Pulmonary artery endothelial cell (primary cell): ENCODE data around the gene PIF1. TPM values are rescaled to one million over a fixed set of nuclear protein-coding genes. Genes with fewer than 3 reads are reported as not detected.
"Not testable (repeated sequence)": the region's sequence is repeated elsewhere in the genome, so short reads cannot be mapped to it uniquely, and the experiment has no call there.

Experiments
- DNase-seq: peaks from one replicate; pipeline ENCODE4 v3.0.0-alpha.2; 2011; ENCODE audit warnings: low read depth, low spot score
- total RNA-seq: library from RNA; depleted of rRNA; stranded (reverse); fragments of >200 nt; gene quantifications from 2 replicates; pipeline ENCODE4 v1.2.3, GENCODE V29; 2014

The PIF1 gene
- total RNA-seq, 1 donor from 2014 or later: 8.8 TPM

DNA sequence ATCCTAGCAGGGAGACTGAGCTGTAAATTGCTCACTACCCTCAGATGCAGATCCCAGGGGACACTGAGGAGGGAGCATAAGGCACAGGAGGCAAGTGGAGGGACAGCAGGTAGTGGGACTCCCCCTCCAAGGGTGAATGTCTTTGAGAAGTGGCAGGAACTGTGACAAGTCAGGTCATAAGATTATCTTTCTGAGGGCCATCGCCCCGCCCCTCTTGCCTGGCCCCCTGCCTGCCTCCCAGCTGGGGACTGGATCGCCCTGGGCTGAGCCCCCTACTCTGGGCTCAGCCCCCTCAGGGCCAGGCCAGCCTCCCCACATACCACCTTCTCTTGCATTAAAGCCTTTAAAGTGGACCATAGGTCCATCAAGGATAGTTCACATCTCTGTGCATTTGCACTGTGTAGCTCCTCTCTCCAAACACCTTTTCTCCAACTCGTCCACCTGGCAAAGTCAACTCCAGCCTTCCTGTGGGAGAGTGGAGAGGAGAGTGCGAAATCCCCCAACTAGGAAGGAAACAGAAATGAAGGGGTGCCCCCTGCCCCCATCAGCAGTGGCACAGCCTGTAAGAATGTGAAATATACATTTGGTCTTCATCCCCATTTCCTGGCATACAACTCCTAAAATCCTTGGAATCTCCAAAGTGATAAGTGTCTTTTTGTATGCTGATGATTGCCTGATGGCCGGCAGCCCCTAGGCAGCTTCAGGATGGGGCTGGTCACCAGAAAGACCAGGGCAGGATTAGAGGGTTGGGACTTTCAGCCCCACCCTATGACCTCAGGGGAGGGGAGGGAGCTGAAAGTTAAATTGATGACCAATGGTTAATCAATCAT, 14.7 kb downstream of the PIF1 start:
- no peak for DNase-seq

DNA sequence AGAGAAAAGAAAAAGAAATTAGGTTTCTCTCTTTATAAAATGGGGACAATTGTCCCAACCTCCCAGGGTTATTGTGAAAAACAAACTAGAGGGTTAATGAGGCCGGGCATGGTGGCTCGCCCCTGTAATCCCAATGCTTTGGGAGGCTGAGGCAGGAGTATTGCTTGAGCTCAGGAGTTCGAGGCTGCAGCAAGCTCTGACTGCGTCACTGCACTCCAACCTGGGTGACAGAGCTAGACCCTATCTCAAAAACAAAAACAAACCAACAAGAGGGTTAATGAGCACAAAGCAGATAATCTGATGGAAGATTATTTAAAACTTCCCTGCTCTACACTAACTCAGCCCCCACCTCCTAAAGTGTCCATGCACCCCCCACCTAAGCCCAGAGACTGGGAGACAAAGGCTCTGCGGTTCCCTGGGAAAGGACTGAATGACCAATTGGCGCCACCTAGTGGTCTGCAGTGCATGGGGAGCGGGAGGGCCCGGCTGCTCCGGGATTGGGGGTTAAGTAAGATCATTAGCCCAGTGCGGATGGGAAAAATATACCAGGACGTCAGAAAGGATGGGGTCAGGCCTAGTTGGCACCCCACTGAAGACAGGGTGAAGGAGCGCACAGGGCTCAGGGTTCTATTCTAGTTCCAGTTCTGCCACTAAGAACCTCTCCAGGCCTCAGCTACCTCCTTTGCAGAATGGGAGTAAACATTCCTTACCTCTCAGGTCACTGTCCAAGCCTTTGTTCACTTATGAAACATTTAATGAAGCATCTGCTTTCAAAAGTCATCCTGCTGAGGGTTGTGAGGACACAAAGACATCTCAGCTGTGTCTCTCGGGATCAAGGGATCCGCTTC, 15.6 kb downstream of the PIF1 start:
- peak; percentile 10 for DNase-seq

DNA sequence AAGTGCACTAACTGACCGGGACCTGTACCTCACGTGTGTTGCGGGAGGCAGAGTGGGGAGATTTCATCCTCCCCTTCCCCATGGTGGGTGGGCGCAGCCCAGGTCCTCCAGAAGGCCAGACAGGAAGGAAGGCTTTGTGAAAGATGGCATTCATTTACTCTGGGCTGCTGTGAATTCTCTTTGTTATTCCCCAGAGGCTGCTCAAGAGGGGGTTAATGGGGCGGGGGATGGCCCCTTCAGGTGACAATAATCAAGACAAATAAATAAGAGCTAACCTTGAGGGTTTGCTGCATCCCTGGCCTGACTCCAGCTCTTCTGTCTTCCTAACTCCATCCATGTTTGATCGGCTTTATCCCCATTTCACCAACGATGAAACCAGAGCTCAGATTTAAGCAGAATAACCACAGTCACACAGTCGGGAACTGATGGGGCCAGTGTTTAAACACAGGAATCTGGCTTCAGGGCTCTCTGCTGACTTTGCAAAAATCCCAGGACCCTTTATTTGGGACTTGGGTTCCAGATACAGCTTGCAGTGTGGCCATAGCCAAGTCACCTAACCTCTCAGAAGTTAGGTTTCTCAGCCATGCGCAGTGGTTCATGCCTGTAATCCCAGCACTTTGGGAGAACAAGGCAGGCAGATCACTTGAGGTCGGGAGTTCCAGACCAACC, 16.5 kb downstream of the PIF1 start:
- no peak for DNase-seq

DNA sequence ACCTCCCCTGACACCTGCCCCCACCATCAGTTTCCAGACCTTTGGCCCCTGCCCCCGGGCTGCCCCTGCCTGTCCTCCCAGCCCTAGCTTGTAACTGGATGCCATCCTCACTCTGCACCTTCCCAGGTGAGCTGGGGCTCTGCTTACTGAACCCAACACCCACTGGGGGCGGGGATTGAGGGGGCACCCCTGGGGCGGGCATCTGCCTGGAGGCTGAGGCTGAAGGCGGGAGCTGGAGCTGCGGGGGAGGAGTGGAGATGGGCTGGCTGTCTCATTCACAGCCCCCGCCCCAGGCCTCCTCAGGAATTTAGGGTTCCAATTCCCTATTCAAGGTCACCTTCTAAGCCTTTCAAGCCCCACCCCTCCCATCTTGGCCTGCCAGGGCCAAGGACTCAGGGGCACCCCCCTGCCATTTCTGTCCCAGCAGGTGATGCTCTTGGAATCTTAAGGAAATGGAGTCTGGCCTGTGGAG, 17.7 kb downstream of the PIF1 start:
- DNase-seq: no peak

DNA sequence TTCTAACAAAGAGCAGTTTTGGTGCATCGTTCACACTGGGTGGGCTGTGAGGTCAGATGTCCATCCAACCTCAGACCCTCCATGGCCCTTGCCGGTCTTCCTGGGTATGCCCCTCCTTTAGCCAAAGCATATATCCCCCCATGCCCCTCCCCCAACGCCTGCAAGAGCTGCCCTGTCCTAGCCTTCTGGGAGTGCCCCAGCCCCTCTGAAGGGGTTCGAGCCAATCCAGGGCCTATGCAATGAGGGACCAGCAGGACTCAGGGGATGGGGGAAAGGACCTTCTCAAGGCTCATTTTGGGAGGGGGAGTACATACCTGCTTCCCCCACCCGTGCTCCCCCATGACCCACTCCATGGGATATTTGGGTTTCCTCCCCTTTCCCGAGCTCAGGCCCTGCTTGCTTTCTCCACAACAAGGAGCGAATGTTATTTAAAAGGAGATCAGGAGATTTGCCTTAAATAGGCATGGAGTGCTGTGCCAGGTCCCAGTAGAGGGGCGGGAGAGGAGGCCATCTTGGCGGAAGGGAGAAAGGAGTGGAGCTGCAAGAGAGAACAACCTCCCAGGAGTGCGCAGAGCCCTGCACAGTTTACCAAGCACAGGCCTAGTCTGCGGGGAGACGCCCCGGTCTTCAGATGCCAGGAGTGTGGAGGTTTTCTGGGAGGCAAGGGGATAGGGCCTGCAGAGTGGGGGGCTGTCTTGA, 18.2 kb downstream of the PIF1 start:
- DNase-seq: no peak

- DNase-seq: no peak
These were observed 18.9 kb downstream of the PIF1 start for GRCh38 chr15:64806509-64806908.

DNA sequence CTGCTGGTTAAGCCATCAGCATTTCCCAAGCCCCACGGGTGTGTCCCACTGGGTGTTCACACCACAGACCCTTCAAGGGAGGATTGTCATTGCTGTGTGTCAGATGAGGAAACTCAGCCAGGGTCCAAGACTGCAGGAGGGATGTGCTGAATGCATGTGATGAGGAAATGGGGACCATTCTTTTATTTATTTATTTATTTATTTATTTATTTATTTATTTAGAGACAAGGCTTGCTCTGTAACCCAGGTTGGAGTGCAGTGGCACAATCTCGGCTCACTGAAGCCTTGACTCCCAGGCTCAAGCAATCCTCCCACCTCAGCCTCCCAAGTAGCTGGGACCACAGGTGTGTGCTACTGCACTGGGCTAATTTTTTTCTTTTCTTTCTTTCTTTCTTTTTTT, 20.8 kb downstream of the PIF1 start:
- DNase-seq: no peak

DNA sequence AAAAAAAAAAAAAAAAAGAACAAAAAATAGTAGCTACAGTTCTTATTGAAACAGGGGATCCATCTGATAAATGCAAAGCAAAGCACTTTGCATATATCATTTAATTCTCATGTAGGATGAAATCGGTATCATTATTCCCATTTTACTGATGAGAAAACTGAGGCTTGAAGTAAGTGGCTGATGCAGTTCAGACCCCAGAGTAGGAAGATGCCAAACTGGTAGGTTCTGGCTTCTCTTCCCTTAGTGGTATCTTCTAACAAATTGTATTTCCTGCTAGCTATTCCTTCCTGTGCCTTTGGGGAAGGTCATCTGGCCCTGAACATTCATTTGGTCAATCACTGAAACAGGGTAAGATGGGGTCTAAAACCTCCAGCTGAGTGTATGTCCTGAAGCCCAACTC, 21.9 kb downstream of the PIF1 start:
- no peak for DNase-seq

GRCh38 chr15:64800476-64800875, 25.0 kb downstream of the PIF1 start:
- no peak for DNase-seq

DNA sequence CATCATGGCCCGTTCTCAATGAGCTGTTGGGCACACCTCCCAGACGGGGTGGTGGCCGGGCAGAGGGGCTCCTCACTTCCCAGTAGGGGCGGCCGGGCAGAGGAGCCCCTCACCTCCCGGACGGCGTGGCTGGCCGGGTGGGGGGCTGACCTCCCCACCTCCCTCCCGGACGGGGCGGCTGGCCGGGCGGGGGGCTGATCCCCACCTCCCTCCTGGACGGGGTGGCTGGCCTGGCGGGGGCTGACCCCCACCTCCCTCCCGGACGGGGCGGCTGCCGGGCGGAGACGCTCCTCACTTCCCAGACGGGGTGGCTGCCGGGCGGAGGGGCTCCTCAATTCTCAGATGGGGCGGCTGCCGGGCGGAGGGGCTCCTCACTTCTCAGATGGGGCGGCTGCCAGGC, 26.5 kb downstream of the PIF1 start:
- not testable (repeated sequence) for DNase-seq

GRCh38 chr15:64795921-64796320, 29.5 kb downstream of the PIF1 start:
- not testable (repeated sequence) for DNase-seq

GRCh38 chr15:64795299-64795698, 30.1 kb downstream of the PIF1 start:
- DNase-seq: not testable (repeated sequence)

- no peak for DNase-seq
These were observed 33.2 kb downstream of the PIF1 start for GRCh38 chr15:64792282-64792681.

DNA sequence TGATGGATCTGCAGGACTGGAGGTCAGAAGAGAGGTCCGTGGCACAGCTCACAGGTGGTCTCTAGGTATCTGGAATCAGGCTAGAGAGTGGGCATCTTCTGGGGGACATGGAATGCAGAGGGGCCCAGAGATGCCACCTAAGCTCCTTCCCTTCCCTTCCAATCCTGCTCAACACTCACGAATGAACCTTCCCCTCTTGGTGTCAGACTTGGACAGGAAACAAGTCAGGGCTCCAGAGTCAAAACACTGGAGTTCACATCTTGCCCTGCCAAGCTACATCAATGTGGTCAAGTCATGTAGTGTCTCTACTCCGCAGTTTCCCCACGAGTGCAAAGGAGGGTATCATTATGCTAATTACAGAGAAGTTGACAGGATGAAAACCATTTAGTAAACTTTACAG, 34.0 kb downstream of the PIF1 start:
- no peak for DNase-seq

- DNase-seq: no peak
These were observed 41.7 kb downstream of the PIF1 start for GRCh38 chr15:64783796-64784195.

GRCh38 chr15:64782751-64783150, 42.7 kb downstream of the PIF1 start:
- no peak for DNase-seq

GRCh38 chr15:64781299-64781698, 44.1 kb downstream of the PIF1 start:
- DNase-seq: no peak

- no peak for DNase-seq
These were observed 44.8 kb downstream of the PIF1 start for GRCh38 chr15:64780600-64781156.

GRCh38 chr15:64779630-64780029, 45.8 kb downstream of the PIF1 start:
- DNase-seq: no peak

- no peak for DNase-seq
These were observed 46.4 kb downstream of the PIF1 start for GRCh38 chr15:64779024-64779423.

DNA sequence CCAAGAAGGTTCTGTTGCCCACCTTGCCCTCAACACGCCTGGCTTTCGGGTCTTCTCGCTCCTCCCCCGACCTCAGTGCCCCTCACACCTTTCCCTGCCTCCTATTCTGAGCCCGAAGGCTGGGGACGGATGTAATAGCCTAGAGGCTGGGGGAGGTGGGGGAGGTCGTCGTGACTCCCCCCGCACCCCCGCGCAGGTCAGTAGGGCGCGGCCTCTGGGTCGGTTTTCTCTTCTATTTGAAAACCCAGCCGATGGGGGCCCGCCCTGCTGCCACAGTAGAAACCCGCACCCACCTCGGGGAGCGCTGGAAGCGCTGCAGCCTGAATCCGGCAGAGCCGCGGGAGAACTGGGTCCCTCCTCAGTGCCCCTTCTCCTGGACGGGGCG, 49.1 kb downstream of the PIF1 start:
- no peak for DNase-seq
